Measurements from ENCODE around the gene JMJD8.

The JMJD8 gene

DNA sequence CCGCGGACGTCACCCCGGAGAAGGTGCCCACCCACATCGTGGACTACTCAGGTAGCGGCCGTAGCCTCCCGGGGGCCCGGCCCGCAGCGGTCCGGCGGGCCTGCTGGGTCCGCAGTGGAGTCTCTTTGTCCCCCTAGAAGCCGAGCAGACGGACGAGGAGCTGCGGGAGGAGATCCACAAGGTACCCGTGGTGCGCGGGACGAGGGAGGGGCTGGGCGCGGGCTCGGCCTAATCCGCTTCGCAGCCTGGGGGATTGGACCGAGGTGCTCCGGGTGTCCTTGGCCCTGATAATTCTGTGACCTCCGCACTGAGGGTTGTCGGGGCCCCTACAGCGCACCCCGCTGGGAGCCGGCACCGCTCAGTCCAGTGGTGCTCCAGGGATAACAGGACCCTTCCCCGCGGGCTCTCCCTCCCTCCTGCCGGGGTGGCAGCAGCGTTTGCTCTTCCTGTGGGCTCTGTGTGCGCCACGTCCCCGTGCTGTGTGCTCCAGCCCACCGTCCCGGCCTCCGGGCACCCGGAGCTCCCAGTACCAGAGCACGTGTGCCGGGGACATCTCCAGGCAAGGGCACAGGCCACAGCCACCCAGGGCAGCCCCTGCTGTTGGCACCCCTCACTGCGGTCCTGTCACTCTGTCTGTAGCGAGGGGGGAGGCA lies 15.5 kb downstream of the JMJD8 start:
- peaks cover 13% of the 10 kb centered on the region for H3K4me1 ChIP-seq (ENCODE audit: control insufficient read depth, insufficient read depth, low read length)
- no peaks in the 10 kb centered on the region for H3K27me3 ChIP-seq (replicated peaks; ENCODE audit: control insufficient read depth, insufficient read depth, low read length)
- peak overlapping the region; percentile 92 for H3K9ac ChIP-seq (ENCODE audit: low read length)
- H3K9me3 ChIP-seq (ENCODE audit: control insufficient read depth, low read length): no peaks in the 10 kb centered on the region
- peak; percentile 48 for DNase-seq (ENCODE audit: low read depth)
- peak overlapping the region; percentile 90 for H3K4me3 ChIP-seq (ENCODE audit: low read length)
- peaks cover 38% of the 10 kb centered on the region for H3K36me3 ChIP-seq (ENCODE audit: control insufficient read depth, insufficient read depth, low read length, severe bottlenecking)

DNA sequence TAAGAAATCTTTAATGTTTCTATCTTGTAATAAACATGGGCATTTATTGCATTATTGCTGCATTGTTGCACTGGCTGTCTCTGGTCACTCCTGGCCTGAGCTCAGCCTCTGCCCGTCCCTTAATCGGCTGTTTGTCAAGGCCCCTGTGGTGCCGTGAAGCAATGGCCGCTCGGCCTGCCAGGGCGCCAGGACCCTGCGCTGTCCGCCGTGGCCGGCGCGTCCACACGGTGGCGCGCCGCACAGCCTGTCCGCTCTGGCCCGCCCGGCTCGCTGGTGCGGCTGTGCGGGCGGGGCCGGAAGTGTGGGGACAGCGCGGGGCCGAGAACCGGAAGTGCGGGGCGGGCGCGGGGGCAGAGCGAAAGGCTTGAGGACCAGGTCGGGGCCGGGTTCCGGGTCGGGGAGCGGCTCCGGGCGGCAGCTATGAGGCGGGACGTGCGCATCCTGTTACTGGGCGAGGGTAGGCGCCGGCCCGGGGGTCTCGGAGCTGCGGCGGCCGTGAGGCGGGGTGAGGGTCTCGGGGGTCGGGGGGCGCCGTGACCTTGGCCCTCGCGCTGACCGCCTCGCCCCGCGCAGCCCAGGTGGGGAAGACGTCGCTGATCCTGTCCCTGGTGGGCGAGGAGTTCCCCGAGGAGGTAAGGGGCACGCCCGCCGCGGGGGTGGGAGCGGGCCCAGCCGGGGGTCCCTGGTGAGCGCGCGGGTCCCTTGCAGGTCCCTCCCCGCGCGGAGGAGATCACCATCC lies 16.2 kb downstream of the JMJD8 start, which contains the start of gene RHOT2:
TSS of gene RHOT2 (plus strand) at position 353 of the 739 bp plus-strand sequence. CDS start at position 421, 68 bp downstream.
- Histone ChIP-seq H3K4me3 (ENCODE audit: low read length) (peak within 1 kb of the TSS; percentile 90), H3K36me3 (ENCODE audit: control insufficient read depth, insufficient read depth, low read length, severe bottlenecking) (peaks cover 31% of the 10 kb centered on the region), H3K9ac (ENCODE audit: low read length) (peak within 1 kb of the TSS; percentile 92), H3K4me1 (ENCODE audit: control insufficient read depth, insufficient read depth, low read length) (peaks cover 13% of the 10 kb centered on the region), H3K9me3 (ENCODE audit: control insufficient read depth, low read length) (no peaks in the 10 kb centered on the region), H3K27me3 (replicated peaks; ENCODE audit: control insufficient read depth, insufficient read depth, low read length) (no peaks in the 10 kb centered on the region)
- DNase-seq (ENCODE audit: low read depth): peak; percentile 98

DNA sequence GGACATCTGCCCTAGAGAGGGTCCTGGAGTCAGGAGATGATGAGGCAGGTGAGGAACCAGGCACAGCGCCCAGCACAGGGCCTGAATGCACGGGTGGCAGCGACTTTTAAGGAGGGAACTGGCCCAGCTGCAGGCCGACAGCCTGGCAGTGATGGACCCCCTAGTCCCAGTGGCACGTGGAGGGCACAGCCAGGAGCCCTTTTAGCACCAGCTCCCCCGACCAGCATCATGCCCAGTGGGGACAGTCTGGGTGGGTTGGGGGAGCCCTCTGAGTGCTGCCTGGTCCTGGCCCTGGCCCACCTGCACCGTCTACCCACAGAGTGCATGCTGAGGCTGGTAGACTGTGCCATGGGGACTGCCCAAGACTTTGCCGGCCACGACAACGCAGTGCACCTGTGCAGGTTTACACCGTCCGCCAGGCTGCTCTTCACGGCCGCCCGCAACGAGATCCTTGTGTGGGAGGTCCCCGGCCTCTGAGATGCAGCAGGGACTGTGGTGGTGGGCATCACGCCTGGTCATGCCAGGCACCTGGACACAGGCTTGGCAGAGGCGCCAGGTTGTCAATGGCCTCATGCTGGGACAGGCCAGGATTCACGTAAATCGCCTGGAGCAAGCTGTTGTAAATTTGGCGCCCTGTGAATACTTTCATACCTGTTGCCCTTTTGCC lies 16.9 kb downstream of the JMJD8 start:
- no peak overlapping the region for H3K4me3 ChIP-seq (ENCODE audit: low read length)
- DNase-seq (ENCODE audit: low read depth): no peak

DNA sequence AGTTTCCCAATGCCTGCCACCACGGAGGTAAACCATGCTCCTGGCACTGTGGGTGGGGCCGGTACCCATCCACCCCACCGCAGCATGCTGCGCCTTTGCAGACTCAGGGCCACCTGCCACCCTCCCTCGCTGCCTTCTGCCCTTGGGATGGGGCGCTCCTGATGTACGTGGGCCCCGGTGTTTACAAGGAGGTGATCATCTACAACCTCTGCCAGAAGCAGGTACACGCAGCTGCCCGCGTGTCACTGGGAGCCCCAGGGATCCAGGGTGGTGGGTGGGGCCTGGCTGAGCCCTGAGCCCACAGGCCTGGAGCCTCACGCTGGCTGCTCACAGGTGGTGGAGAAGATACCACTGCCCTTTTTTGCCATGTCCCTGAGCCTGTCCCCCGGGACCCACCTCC lies 17.6 kb downstream of the JMJD8 start:
- Histone ChIP-seq H3K9ac (ENCODE audit: low read length) (peak overlapping the region; percentile 9), H3K27me3 (replicated peaks; ENCODE audit: control insufficient read depth, insufficient read depth, low read length) (no peaks in the 10 kb centered on the region), H3K36me3 (ENCODE audit: control insufficient read depth, insufficient read depth, low read length, severe bottlenecking) (peaks cover 18% of the 10 kb centered on the region), H3K4me3 (ENCODE audit: low read length) (no peak overlapping the region), H3K4me1 (ENCODE audit: control insufficient read depth, insufficient read depth, low read length) (peaks cover 13% of the 10 kb centered on the region), H3K9me3 (ENCODE audit: control insufficient read depth, low read length) (no peaks in the 10 kb centered on the region)
- no peak for DNase-seq (ENCODE audit: low read depth)

More for the DNA sequence above, 16.9 kb downstream of the JMJD8 start:
- Histone ChIP-seq H3K36me3 (ENCODE audit: control insufficient read depth, insufficient read depth, low read length, severe bottlenecking) (peaks cover 24% of the 10 kb centered on the region), H3K4me1 (ENCODE audit: control insufficient read depth, insufficient read depth, low read length) (peaks cover 13% of the 10 kb centered on the region), H3K9me3 (ENCODE audit: control insufficient read depth, low read length) (no peaks in the 10 kb centered on the region), H3K27me3 (replicated peaks; ENCODE audit: control insufficient read depth, insufficient read depth, low read length) (no peaks in the 10 kb centered on the region), H3K9ac (ENCODE audit: low read length) (peak overlapping the region; percentile 92)

- no peak overlapping the region for H3K9ac ChIP-seq (ENCODE audit: low read length)
- H3K4me1 ChIP-seq (ENCODE audit: control insufficient read depth, insufficient read depth, low read length): peaks cover 5% of the 10 kb centered on the region
- H3K4me3 ChIP-seq (ENCODE audit: low read length): no peak overlapping the region
- H3K9me3 ChIP-seq (ENCODE audit: control insufficient read depth, low read length): no peaks in the 10 kb centered on the region
- no peaks in the 10 kb centered on the region for H3K27me3 ChIP-seq (replicated peaks; ENCODE audit: control insufficient read depth, insufficient read depth, low read length)
- peaks cover 9% of the 10 kb centered on the region for H3K36me3 ChIP-seq (ENCODE audit: control insufficient read depth, insufficient read depth, low read length, severe bottlenecking)
- DNase-seq (ENCODE audit: low read depth): no peak
Measured at GRCh38 chr16:662597-662996, 21.5 kb downstream of the JMJD8 start.

DNA sequence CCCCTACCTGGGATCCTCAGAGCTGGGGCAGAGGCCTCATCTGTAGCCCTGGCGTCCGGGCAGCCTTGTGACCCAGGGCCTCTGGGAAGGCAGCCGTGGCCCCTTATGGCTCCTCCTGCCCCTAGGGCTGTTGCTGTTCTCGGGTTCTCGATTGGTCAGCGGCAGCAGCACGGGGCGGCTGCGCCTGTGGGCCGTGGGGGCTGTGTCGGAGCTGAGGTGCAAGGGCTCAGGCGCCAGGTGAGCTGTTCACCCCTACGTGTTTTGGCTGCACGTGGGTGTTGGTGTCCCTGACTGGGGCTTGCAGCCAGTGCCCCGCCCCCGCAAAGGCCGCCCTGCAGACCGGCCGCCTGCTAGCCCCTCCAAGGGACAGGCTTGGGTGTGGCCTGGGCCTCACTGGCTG lies 22.0 kb downstream of the JMJD8 start:
- H3K9me3 ChIP-seq (ENCODE audit: control insufficient read depth, low read length): no peaks in the 10 kb centered on the region
- H3K36me3 ChIP-seq (ENCODE audit: control insufficient read depth, insufficient read depth, low read length, severe bottlenecking): peaks cover 9% of the 10 kb centered on the region
- H3K4me1 ChIP-seq (ENCODE audit: control insufficient read depth, insufficient read depth, low read length): no peaks in the 10 kb centered on the region
- no peak for DNase-seq (ENCODE audit: low read depth)
- no peak overlapping the region for H3K9ac ChIP-seq (ENCODE audit: low read length)
- no peaks in the 10 kb centered on the region for H3K27me3 ChIP-seq (replicated peaks; ENCODE audit: control insufficient read depth, insufficient read depth, low read length)
- no peak overlapping the region for H3K4me3 ChIP-seq (ENCODE audit: low read length)

GRCh38 chr16:661184-661821 lies 22.8 kb downstream of the JMJD8 start:
- DNase-seq (ENCODE audit: low read depth): no peak
- Histone ChIP-seq H3K36me3 (ENCODE audit: control insufficient read depth, insufficient read depth, low read length, severe bottlenecking) (peaks cover 9% of the 10 kb centered on the region), H3K9me3 (ENCODE audit: control insufficient read depth, low read length) (no peaks in the 10 kb centered on the region), H3K27me3 (replicated peaks; ENCODE audit: control insufficient read depth, insufficient read depth, low read length) (no peaks in the 10 kb centered on the region), H3K4me1 (ENCODE audit: control insufficient read depth, insufficient read depth, low read length) (no peaks in the 10 kb centered on the region), H3K4me3 (ENCODE audit: low read length) (no peak overlapping the region), H3K9ac (ENCODE audit: low read length) (no peak overlapping the region)

DNA sequence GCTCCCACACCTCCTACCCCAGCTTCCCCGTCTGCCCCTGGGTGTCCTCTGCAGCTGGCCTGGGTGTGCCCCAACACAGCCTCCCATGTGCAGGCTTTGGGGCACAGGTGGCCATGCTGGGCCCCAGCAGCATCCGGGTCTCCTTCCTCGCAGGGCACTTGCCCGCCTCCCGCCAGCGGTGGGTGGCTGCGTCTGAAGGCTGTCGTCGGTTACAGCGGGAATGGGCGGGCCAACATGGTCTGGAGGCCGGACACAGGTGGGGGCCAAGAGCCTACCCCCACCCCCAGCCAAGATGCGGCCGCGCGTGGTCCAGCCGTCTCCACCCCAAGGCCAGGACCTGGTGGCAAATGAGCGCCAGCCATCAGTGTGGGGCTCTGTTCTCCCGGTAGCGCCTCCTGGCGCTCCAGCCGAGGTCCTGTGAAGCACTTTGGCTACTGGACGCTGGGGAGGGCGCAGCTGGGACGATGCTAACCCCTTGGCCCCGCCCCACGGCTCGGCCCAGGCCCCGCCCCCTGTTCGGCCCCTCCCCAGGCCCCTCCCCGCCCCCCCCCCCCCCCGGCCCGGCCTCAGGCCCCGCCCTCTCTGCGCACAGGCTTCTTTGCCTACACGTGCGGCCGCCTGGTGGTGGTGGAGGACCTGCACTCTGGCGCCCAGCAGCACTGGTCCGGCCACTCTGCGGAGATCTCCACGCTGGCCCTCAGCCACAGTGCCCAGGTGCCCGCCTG lies 23.5 kb downstream of the JMJD8 start:
- Histone ChIP-seq H3K9ac (ENCODE audit: low read length) (no peak overlapping the region), H3K9me3 (ENCODE audit: control insufficient read depth, low read length) (no peaks in the 10 kb centered on the region), H3K4me3 (ENCODE audit: low read length) (no peak overlapping the region), H3K36me3 (ENCODE audit: control insufficient read depth, insufficient read depth, low read length, severe bottlenecking) (peaks cover 9% of the 10 kb centered on the region), H3K4me1 (ENCODE audit: control insufficient read depth, insufficient read depth, low read length) (no peaks in the 10 kb centered on the region), H3K27me3 (replicated peaks; ENCODE audit: control insufficient read depth, insufficient read depth, low read length) (no peaks in the 10 kb centered on the region)
- DNase-seq (ENCODE audit: low read depth): peak; percentile 71

DNA sequence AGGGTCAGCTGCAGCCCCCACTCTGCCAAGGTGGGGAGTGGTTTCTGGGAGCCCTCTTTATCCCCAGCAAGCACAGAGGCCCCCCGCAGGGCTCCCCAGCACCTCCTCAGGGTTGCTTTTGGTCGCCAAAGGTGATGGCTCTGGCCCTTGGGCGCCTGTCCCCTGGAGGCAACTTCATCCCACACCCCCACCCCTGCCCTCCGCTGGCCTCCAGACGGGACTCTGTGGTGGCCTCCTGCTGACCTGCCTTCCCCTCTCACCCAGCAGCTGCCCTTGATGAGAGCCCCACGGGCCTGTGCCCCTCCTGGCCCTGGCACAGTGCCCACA lies 24.0 kb downstream of the JMJD8 start:
- H3K4me1 ChIP-seq (ENCODE audit: control insufficient read depth, insufficient read depth, low read length): no peaks in the 10 kb centered on the region
- no peak overlapping the region for H3K9ac ChIP-seq (ENCODE audit: low read length)
- no peaks in the 10 kb centered on the region for H3K27me3 ChIP-seq (replicated peaks; ENCODE audit: control insufficient read depth, insufficient read depth, low read length)
- H3K36me3 ChIP-seq (ENCODE audit: control insufficient read depth, insufficient read depth, low read length, severe bottlenecking): peaks cover 9% of the 10 kb centered on the region
- H3K9me3 ChIP-seq (ENCODE audit: control insufficient read depth, low read length): no peaks in the 10 kb centered on the region
- no peak overlapping the region for H3K4me3 ChIP-seq (ENCODE audit: low read length)
- no peak for DNase-seq (ENCODE audit: low read depth)

DNA sequence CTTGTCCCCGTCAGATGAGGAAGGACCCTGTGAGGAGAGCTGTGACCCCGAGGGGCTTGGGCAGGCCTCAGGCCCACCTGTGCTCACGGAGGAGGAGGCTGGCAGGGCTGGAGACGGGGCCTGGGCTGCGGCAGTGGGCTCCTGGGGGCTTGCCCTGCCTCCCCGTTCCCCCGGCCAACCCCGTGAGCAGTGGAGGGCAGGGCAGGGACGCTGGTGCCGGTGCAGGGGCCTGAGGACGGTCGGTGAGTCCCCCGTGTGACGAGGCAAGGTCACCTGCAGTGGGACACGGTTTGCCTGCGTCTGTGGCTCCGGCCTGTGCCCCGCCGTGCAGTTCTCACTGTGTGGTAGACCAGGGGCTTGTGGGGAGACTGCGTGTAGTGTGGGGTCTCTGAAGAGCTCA lies 24.5 kb downstream of the JMJD8 start:
- no peak for DNase-seq (ENCODE audit: low read depth)
- Histone ChIP-seq H3K4me3 (ENCODE audit: low read length) (no peak overlapping the region), H3K9me3 (ENCODE audit: control insufficient read depth, low read length) (no peaks in the 10 kb centered on the region), H3K4me1 (ENCODE audit: control insufficient read depth, insufficient read depth, low read length) (no peaks in the 10 kb centered on the region), H3K27me3 (replicated peaks; ENCODE audit: control insufficient read depth, insufficient read depth, low read length) (no peaks in the 10 kb centered on the region), H3K9ac (ENCODE audit: low read length) (no peak overlapping the region), H3K36me3 (ENCODE audit: control insufficient read depth, insufficient read depth, low read length, severe bottlenecking) (peaks cover 9% of the 10 kb centered on the region)
